Left ventricle myocardium inferior (tissue), 1 donor: ENCODE data around the gene THSD4. TPM values are rescaled to one million over a fixed set of nuclear protein-coding genes. Genes with fewer than 3 reads are reported as not detected.
A peak's percentile ranks its signal among the peaks of the same experiment; 100 is the strongest.

ENCODE experiments used
- DNase-seq: peaks from one replicate; pipeline ENCODE4 v3.0.0-alpha.2; 2020
- H3K27ac ChIP-seq: fragments of 200-600 bp; replicated peaks from 2 replicates; pipeline ENCODE4 v1.8.0; 2021
- H3K27me3 ChIP-seq: fragments of 200-600 bp; 2 replicates; pipeline ENCODE4 v1.8.0; 2021; ENCODE audit warnings: low read depth
- H3K36me3 ChIP-seq: fragments of 200-600 bp; 2 replicates; pipeline ENCODE4 v1.8.0; 2021
- H3K4me1 ChIP-seq: fragments of 200-600 bp; 2 replicates; pipeline ENCODE4 v1.8.0; 2021
- H3K4me3 ChIP-seq: fragments of 200-600 bp; 2 replicates; pipeline ENCODE4 v1.8.0; 2021; ENCODE audit warnings: mild to moderate bottlenecking, moderate library complexity
- H3K9me3 ChIP-seq: fragments of 200-600 bp; replicated peaks from 2 replicates; pipeline ENCODE4 v1.8.0; 2021
- CTCF ChIP-seq: fragments of 200-600 bp; IDR thresholded peaks from 2 replicates; pipeline ENCODE4 v1.8.0; 2021; ENCODE audit warnings: antibody characterized with exemption, mild to moderate bottlenecking, borderline replicate concordance
- intact Hi-C: fragments of 100-400 bp; cut with micrococcal nuclease; formaldehyde crosslinking; loops from one replicate; pipeline ENCODE4 v1.11.0; 2022
- total RNA-seq: library from RNA; stranded (reverse); fragmentation: NEBNext Ultra II Directional; extraction: Animal tissue kit (Norgen Biotek cat#: 25700); gene quantifications from one replicate; pipeline ENCODE4 v1.2.1, GENCODE V29; 2021
- donor health status: DM: no; HTN: yes; CAD: no; lungs with severe emphysema.

Gene THSD4
- total RNA-seq, 1 donor from 2014 or later, result 95.8 TPM

DNA sequence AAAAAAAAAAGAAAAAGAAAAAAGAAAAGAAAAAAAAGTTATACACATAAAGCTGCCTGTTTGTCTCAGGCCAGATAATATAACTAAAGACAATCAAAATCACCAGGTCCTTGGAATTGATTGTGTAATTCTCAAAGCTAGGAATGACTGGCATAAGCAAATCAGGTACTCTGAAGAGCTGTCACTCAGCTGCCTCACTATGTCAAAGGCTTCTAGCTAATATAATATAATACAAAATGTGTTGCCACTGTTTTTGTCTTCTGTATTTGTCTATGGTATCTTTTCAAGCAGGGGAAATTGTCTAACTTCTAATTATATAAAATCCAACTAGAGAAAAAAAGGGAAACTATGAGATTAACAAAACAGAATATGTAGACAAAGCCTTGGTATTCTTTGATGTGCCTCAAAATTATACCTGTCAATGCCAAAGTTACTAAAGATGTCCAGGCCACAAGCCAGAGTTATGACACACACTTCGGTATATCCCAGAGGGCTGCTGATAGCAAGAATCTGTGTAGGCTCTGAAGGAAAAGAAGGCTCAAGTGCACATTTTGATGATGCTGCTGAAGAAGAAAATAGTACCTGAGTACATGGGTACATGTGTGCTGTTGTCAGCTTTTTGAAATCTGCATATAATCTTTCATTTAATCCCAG lies 658.1 kb downstream of the THSD4 start:
- intact Hi-C loops, result no loop called here
- H3K4me3 ChIP-seq, result no peak overlapping the region
- no peaks in the 10 kb centered on the region for H3K9me3 ChIP-seq
- H3K27me3 ChIP-seq, result no peaks in the 10 kb centered on the region
- TF ChIP-seq CTCF, result no peak
- peaks cover 7% of the 10 kb centered on the region for H3K4me1 ChIP-seq
- no peak for DNase-seq
- peaks cover 20% of the 10 kb centered on the region for H3K36me3 ChIP-seq
- H3K27ac ChIP-seq, result no peak overlapping the region

DNA sequence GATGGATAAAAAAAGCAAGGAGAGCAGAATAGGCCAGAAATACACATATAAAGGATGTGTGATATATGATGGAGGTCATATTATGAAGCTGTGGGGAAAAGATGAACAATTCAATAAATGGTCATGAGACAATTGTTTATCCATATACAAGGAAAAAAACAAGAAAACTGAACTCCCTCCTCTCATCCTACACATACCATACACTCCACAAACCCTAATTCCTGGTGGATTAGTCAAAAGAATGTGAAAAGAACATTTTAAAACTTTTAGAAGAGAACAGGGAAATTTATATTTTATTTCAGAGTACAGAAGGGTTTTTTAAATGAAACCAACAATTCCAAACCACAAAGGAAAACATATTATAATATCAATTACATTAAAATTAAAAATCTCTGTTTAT lies 660.6 kb downstream of the THSD4 start:
- intact Hi-C loops, result no loop called here
- peaks cover 19% of the 10 kb centered on the region for H3K4me1 ChIP-seq

GRCh38 chr15:71776304-71776703 lies 661.0 kb downstream of the THSD4 start:
- intact Hi-C loops, result no loop called here

More for the DNA sequence above, 660.6 kb downstream of the THSD4 start:
- no peak for DNase-seq
- no peak overlapping the region for H3K27ac ChIP-seq
- peaks cover 16% of the 10 kb centered on the region for H3K36me3 ChIP-seq
- no peak overlapping the region for H3K4me3 ChIP-seq
- no peak for TF ChIP-seq CTCF
- no peaks in the 10 kb centered on the region for H3K9me3 ChIP-seq
- H3K27me3 ChIP-seq, result no peaks in the 10 kb centered on the region

GRCh38 chr15:71777216-71777943 lies 662.1 kb downstream of the THSD4 start:
- intact Hi-C loops, result no loop called here
- H3K27me3 ChIP-seq, result no peaks in the 10 kb centered on the region
- no peak overlapping the region for H3K4me3 ChIP-seq
- H3K9me3 ChIP-seq, result no peaks in the 10 kb centered on the region
- peaks cover 1% of the 10 kb centered on the region for H3K36me3 ChIP-seq
- no peak overlapping the region for H3K27ac ChIP-seq
- no peak for DNase-seq
- no peak for TF ChIP-seq CTCF
- peaks cover 20% of the 10 kb centered on the region for H3K4me1 ChIP-seq

More at GRCh38 chr15:71776304-71776703, 661.0 kb downstream of the THSD4 start:
- TF ChIP-seq CTCF, result no peak
- H3K36me3 ChIP-seq, result peaks cover 12% of the 10 kb centered on the region
- DNase-seq, result no peak
- H3K27ac ChIP-seq, result no peak overlapping the region
- H3K9me3 ChIP-seq, result no peaks in the 10 kb centered on the region
- H3K4me3 ChIP-seq, result no peak overlapping the region
- H3K4me1 ChIP-seq, result peaks cover 20% of the 10 kb centered on the region
- no peaks in the 10 kb centered on the region for H3K27me3 ChIP-seq

DNA sequence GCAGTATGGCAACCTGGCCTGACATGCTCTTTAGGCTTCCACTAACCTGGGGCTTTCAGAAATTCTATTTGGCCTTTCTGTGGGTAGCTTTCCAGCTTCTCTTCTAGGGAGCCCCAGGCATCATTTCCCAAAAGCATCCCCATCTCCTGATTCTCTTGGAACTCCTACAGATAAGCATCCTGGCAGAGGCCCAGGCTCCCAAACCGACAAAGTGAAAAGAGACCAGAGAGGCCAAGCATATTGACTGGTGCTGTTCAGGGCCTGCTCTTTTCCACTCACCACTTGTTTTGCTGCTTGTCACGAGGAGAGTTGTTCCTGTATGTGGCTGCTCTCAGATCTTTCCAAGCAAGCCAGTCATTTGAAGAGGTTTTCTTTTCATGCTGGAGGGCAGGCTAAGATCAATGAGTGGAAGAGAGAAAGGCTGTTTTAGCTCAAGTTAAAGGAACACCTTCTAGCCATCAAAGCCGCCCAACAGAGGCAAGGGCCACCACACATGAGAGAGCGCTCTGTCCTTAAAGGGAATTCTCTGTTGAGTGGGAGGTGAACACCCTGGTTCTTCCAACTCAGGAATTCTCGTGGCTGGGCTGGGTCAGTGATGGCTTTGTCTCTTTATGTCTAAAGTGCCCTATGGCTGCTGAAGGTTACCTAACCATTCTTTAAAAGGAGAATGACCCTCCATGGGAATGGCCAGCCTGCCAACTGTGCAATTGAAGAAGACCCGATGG lies 664.0 kb downstream of the THSD4 start:
- H3K9me3 ChIP-seq, result no peaks in the 10 kb centered on the region
- intact Hi-C loops, result no loop called here
- peak overlapping the region; percentile 53 for H3K27ac ChIP-seq
- TF ChIP-seq CTCF, result no peak
- peaks cover 32% of the 10 kb centered on the region for H3K4me1 ChIP-seq
- no peaks in the 10 kb centered on the region for H3K27me3 ChIP-seq
- no peak for DNase-seq
- no peaks in the 10 kb centered on the region for H3K36me3 ChIP-seq
- no peak overlapping the region for H3K4me3 ChIP-seq
